ENCODE measurements around the gene RFPL1.
"Not testable (repeated sequence)": the region's sequence is repeated elsewhere in the genome, so short reads cannot be mapped to it uniquely, and the experiment has no call there.

RFPL1 gene

GRCh38 chr22:29438283-29438682, at the start of gene RFPL1:
TSS of gene RFPL1 (plus strand) at chr22:29438583.
- not testable (repeated sequence) for DNase-seq

GRCh38 chr22:29388759-29389090, 49.7 kb upstream of the RFPL1 start:
- no peak for DNase-seq

- no peak for DNase-seq
Observed at GRCh38 chr22:29390270-29390669, 48.1 kb upstream of the RFPL1 start.

- no peak for DNase-seq
Observed at GRCh38 chr22:29391546-29391945, 46.8 kb upstream of the RFPL1 start.

GRCh38 chr22:29393019-29393608, 45.3 kb upstream of the RFPL1 start:
- DNase-seq: no peak

- DNase-seq: peak; percentile 65 to 72
Observed at GRCh38 chr22:29394931-29395581, 43.3 kb upstream of the RFPL1 start.

GRCh38 chr22:29396126-29396525, 42.3 kb upstream of the RFPL1 start:
- DNase-seq: no peak

- DNase-seq: no peak
Observed at GRCh38 chr22:29397791-29398190, 40.6 kb upstream of the RFPL1 start.

- no peak for DNase-seq
Observed at GRCh38 chr22:29400576-29400975, 37.8 kb upstream of the RFPL1 start.

GRCh38 chr22:29401538-29401937, 36.8 kb upstream of the RFPL1 start:
- not testable (repeated sequence) for DNase-seq

- no peak for DNase-seq
Observed at GRCh38 chr22:29408940-29409339, 29.4 kb upstream of the RFPL1 start.

GRCh38 chr22:29411569-29412211, 26.7 kb upstream of the RFPL1 start:
- DNase-seq: not testable (repeated sequence)

- not testable (repeated sequence) for DNase-seq
Observed at GRCh38 chr22:29412772-29413171, 25.6 kb upstream of the RFPL1 start.

GRCh38 chr22:29414951-29415591, 23.3 kb upstream of the RFPL1 start:
- DNase-seq: not testable (repeated sequence)

GRCh38 chr22:29418704-29419103, 19.7 kb upstream of the RFPL1 start:
- DNase-seq: not testable (repeated sequence)

- DNase-seq: no peak
Observed at GRCh38 chr22:29426476-29426875, 11.9 kb upstream of the RFPL1 start.

- DNase-seq: no peak
Observed at GRCh38 chr22:29427176-29427760, 11.1 kb upstream of the RFPL1 start.

- DNase-seq: no peak
Observed at GRCh38 chr22:29431986-29432385, 6.4 kb upstream of the RFPL1 start.

- no peak for DNase-seq
Observed at GRCh38 chr22:29433856-29434255, 4.5 kb upstream of the RFPL1 start.

GRCh38 chr22:29434288-29434687, 4.1 kb upstream of the RFPL1 start:
- no peak for DNase-seq

GRCh38 chr22:29435236-29436136, 2.9 kb upstream of the RFPL1 start:
- no peak for DNase-seq

- DNase-seq: no peak
Observed at GRCh38 chr22:29442976-29443375, 4.6 kb downstream of the RFPL1 start.

All from NCI-H1930 (cell line).